ACC112 (cell line): ENCODE results near the gene ZBTB12.
"Not testable (repeated sequence)": the region's sequence is repeated elsewhere in the genome, so short reads cannot be mapped to it uniquely, and the experiment has no call there.

ENCODE experiments used
- H2AFZ ChIP-seq: fragments of 200-600 bp; sonication (generic); one replicate; pipeline ENCODE4 v1.6.0; 2017; ENCODE audit warnings: antibody characterized with exemption, low read length; ENCODE audit not compliant: unreplicated experiment
- H3K27ac ChIP-seq: fragments of 200-600 bp; sonication (generic); 2 replicates; pipeline ENCODE4 v1.5.1; 2014; ENCODE audit warnings: low read depth, mild to moderate bottlenecking, antibody characterized with exemption, low read length, moderate library complexity
- H3K27me3 ChIP-seq: fragments of 200-600 bp; sonication (generic); 2 replicates; pipeline ENCODE4 v1.6.1; 2014; ENCODE audit warnings: mild to moderate bottlenecking, antibody characterized with exemption, low read length, moderate library complexity, mixed read lengths; ENCODE audit not compliant: insufficient read depth
- H3K36me3 ChIP-seq: fragments of 200-600 bp; sonication (generic); 2 replicates; pipeline ENCODE4 v1.6.1; 2016; ENCODE audit warnings: mild to moderate bottlenecking, antibody characterized with exemption, low read length, moderate library complexity, mixed read lengths; ENCODE audit not compliant: insufficient read depth
- H3K4me1 ChIP-seq: fragments of 200-600 bp; sonication (generic); one replicate; pipeline ENCODE4 v1.6.1; 2016; ENCODE audit warnings: low read length, mixed read lengths; ENCODE audit not compliant: insufficient read depth, unreplicated experiment, control insufficient read depth
- H3K4me3 ChIP-seq: fragments of 200-600 bp; sonication (generic); 2 replicates; pipeline ENCODE4 v1.5.1; 2014; ENCODE audit warnings: mild to moderate bottlenecking, low read depth, low read length
- H3K79me2 ChIP-seq: fragments of 200-600 bp; sonication (generic); one replicate; pipeline ENCODE4 v1.6.0; 2016; ENCODE audit warnings: low read length; ENCODE audit not compliant: control insufficient read depth, unreplicated experiment, insufficient read depth

The ZBTB12 gene

GRCh38 chr6:31874836-31875572 lies 26.9 kb downstream of the ZBTB12 start:
- H2AFZ ChIP-seq = no peak overlapping the region
- no peak overlapping the region for H3K4me3 ChIP-seq
- no peaks in the 10 kb centered on the region for H3K27me3 ChIP-seq
- H3K27ac ChIP-seq = no peak overlapping the region
- H3K79me2 ChIP-seq = no peaks in the 10 kb centered on the region
- no peaks in the 10 kb centered on the region for H3K4me1 ChIP-seq
- H3K36me3 ChIP-seq = no peaks in the 10 kb centered on the region

- H3K4me1 ChIP-seq = no peaks in the 10 kb centered on the region
- no peak overlapping the region for H2AFZ ChIP-seq
- H3K36me3 ChIP-seq = no peaks in the 10 kb centered on the region
- H3K27me3 ChIP-seq = no peaks in the 10 kb centered on the region
- no peak overlapping the region for H3K27ac ChIP-seq
- no peaks in the 10 kb centered on the region for H3K79me2 ChIP-seq
- H3K4me3 ChIP-seq = no peak overlapping the region
These were observed 27.7 kb downstream of the ZBTB12 start for GRCh38 chr6:31874084-31874670.

GRCh38 chr6:31871046-31871659 lies 30.7 kb downstream of the ZBTB12 start:
- no peak overlapping the region for H3K4me3 ChIP-seq
- H3K27ac ChIP-seq = no peak overlapping the region
- H3K79me2 ChIP-seq = no peaks in the 10 kb centered on the region
- H3K4me1 ChIP-seq = no peaks in the 10 kb centered on the region
- H3K27me3 ChIP-seq = no peaks in the 10 kb centered on the region
- H3K36me3 ChIP-seq = no peaks in the 10 kb centered on the region
- no peak overlapping the region for H2AFZ ChIP-seq

- no peak overlapping the region for H2AFZ ChIP-seq
- no peak overlapping the region for H3K4me3 ChIP-seq
- no peak overlapping the region for H3K27ac ChIP-seq
- H3K79me2 ChIP-seq = no peaks in the 10 kb centered on the region
- no peaks in the 10 kb centered on the region for H3K4me1 ChIP-seq
- no peaks in the 10 kb centered on the region for H3K27me3 ChIP-seq
- H3K36me3 ChIP-seq = no peaks in the 10 kb centered on the region
These were observed 31.4 kb downstream of the ZBTB12 start for GRCh38 chr6:31870385-31870921.

- H3K27ac ChIP-seq = no peak overlapping the region
- H3K27me3 ChIP-seq = no peaks in the 10 kb centered on the region
- no peak overlapping the region for H3K4me3 ChIP-seq
- no peak overlapping the region for H2AFZ ChIP-seq
- H3K79me2 ChIP-seq = no peaks in the 10 kb centered on the region
- H3K36me3 ChIP-seq = no peaks in the 10 kb centered on the region
- no peaks in the 10 kb centered on the region for H3K4me1 ChIP-seq
These were observed 32.5 kb downstream of the ZBTB12 start for GRCh38 chr6:31869343-31869742.

GRCh38 chr6:31868658-31868971 lies 33.3 kb downstream of the ZBTB12 start:
- not testable (repeated sequence) for H3K79me2 ChIP-seq, H3K27ac ChIP-seq, H3K27me3 ChIP-seq, H3K4me1 ChIP-seq, H3K4me3 ChIP-seq, H3K36me3 ChIP-seq, H2AFZ ChIP-seq

- Histone ChIP-seq H3K27me3 (no peaks in the 10 kb centered on the region), H3K36me3 (no peaks in the 10 kb centered on the region), H3K27ac (no peak overlapping the region), H3K4me3 (no peak overlapping the region), H3K79me2 (peaks cover 7% of the 10 kb centered on the region), H3K4me1 (peaks cover 6% of the 10 kb centered on the region), H2AFZ (no peak overlapping the region)
These were observed 36.4 kb downstream of the ZBTB12 start for GRCh38 chr6:31865205-31866118.

- no peaks in the 10 kb centered on the region for H3K27me3 ChIP-seq
- H2AFZ ChIP-seq = no peak overlapping the region
- peaks cover 6% of the 10 kb centered on the region for H3K4me1 ChIP-seq
- peaks cover 1% of the 10 kb centered on the region; the same call in 1 of the 2 replicates for H3K36me3 ChIP-seq
- no peak overlapping the region for H3K4me3 ChIP-seq
- peaks cover 7% of the 10 kb centered on the region for H3K79me2 ChIP-seq
- H3K27ac ChIP-seq = no peak overlapping the region
These were observed 37.1 kb downstream of the ZBTB12 start for GRCh38 chr6:31864818-31865204.

- H3K4me1 ChIP-seq, H3K79me2 ChIP-seq, H3K27me3 ChIP-seq, H3K36me3 ChIP-seq: not testable (repeated sequence)
- H2AFZ ChIP-seq = peak overlapping the region; percentile 88
- H3K27ac ChIP-seq = peak overlapping the region; percentile 72; the same call in 1 of the 2 replicates
- peak overlapping the region; percentile 86 for H3K4me3 ChIP-seq
These were observed 37.7 kb downstream of the ZBTB12 start for GRCh38 chr6:31864123-31864562.
